Heart left ventricle (tissue), 13 donors: ENCODE measurements around the gene TNFAIP8L1.

Experiments used
- POLR2A ChIP-seq, 2 donors: fragments of 450-650 bp; IDR thresholded peaks; one replicate each; pipeline ENCODE4 v1.6.1; 2017; ENCODE audit warnings: antibody characterized with exemption in 2 of 2, mild to moderate bottlenecking in 2 of 2, moderate library complexity in 2 of 2
- TF ChIP-seq, protein P1 (sequence below), 12 donors: fragments of 200-600 bp; sonication (generic) in 4 of 12; IDR thresholded peaks; one replicate each; pipeline versions ENCODE4 v1.5.0 to v1.8.0; 2018 to 2022; ENCODE audit warnings: antibody characterized with exemption in 12 of 12, mild to moderate bottlenecking in 5 of 12
- donor health status: ischemic (EF 13 %, LVEDD 7.1; RV severe dilation, severe dysfunction).
- donor health status: DM: no; HTN: yes; CAD: no.
- donor health status: DM: no; HTN: no; CAD: no.
- donor health status: ischemic (EF 25% LVEDD 6.9; RV normal size, moderate dysfunction).
- donor health status: ischemic (EF 25% LVEDD 5.7; RV mildly dilated, moderate dysfunction).
- donor health status: ischemic (EF 35%, LVEDD 5.7; RV mildly dilated, moderate dysfunction).
- donor health status: nonischemic (EF 11% LVEDD 7.7; RV severe dilation, severe dysfunction).
- donor health status: DM: yes; HTN: yes; CAD: no.
- donor health status: PGD.
- donor health status: ischemic (EF 29% LVEDD 5.4; RV normal size, mild dysfunction).
- donor health status: nonischemic (EF 23%, LVEDD 6.1; RV moderate dilation, normal function).

DNA sequence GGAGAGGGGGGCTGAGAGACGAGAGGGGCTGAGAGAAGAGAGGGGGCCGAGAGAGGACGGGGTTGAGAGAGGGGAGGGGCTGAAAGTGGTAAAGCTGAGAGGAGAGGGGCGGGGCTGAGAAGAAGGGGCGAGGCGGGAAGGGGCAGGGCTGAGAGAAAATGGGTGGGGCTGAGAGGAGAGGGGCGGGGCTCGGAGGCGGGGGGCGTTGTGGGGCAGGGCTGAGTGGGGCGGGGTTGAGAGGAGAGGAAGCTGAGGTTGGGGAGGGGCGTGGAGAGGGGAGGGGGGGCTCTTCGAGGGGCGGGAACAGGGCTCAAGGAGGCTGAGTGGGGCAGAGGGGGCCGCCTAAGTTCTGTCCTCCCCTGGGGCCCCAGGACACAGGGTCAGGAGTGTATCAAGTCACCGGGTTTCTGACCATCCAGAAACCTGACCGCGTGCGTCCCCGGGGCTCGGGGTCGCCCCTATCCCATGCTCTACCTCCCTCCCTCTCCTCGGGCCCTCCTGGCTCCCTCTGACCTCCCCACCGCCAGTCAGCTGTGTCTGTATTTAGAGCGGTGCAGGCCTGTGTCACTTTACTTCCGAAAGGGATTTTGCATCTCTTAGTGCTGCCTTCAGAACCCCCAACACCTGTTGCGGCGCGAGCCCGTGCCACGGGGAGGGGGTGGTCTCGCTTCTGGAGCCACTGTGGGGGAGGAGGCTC, 41.2 kb upstream of the TNFAIP8L1 start:
- TF ChIP-seq, protein P1, sequence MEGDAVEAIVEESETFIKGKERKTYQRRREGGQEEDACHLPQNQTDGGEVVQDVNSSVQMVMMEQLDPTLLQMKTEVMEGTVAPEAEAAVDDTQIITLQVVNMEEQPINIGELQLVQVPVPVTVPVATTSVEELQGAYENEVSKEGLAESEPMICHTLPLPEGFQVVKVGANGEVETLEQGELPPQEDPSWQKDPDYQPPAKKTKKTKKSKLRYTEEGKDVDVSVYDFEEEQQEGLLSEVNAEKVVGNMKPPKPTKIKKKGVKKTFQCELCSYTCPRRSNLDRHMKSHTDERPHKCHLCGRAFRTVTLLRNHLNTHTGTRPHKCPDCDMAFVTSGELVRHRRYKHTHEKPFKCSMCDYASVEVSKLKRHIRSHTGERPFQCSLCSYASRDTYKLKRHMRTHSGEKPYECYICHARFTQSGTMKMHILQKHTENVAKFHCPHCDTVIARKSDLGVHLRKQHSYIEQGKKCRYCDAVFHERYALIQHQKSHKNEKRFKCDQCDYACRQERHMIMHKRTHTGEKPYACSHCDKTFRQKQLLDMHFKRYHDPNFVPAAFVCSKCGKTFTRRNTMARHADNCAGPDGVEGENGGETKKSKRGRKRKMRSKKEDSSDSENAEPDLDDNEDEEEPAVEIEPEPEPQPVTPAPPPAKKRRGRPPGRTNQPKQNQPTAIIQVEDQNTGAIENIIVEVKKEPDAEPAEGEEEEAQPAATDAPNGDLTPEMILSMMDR (IDR thresholded peaks at IDR 0.05), result no peak
- no peak for TF ChIP-seq POLR2A (IDR thresholded peaks at IDR 0.05)
